Measurements from ENCODE around the gene JCHAIN. TPM values are rescaled to one million over a fixed set of nuclear protein-coding genes. Genes with fewer than 3 reads are reported as not detected.
"Not testable (repeated sequence)": the region's sequence is repeated elsewhere in the genome, so short reads cannot be mapped to it uniquely, and the experiment has no call there.

The JCHAIN gene
- total RNA-seq, 1 donor from 2014 or later = 0.47 TPM

DNA sequence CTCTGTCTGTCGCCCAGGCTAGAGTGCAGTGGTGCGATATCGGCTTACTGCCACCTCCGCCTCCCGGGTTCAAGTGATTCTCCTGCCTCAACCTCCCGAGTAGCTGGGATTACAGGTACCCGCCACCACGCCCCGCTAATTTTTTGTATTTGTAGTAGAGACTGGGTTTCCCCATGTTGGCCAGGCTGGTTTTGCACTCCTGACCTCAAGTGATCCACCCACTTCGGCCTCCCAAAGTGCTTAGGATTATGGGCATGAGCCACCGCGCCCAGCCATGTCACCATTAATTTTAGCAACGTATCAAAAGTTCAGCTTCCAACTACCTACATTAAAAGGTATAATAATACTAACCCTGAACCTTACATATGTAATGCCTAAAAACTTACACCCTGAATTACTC, 21.1 kb upstream of the JCHAIN start:
- peaks cover 33% of the 10 kb centered on the region for H3K4me1 Mint-ChIP-seq
- peak overlapping the region; percentile 98 for H3K27ac Mint-ChIP-seq
- no peaks in the 10 kb centered on the region for H3K9me3 Mint-ChIP-seq
- DNase-seq (ENCODE audit: low spot score in 2 of 2, unreplicated experiment in 2 of 2) = no peak
- H3K4me3 Mint-ChIP-seq = peak overlapping the region; percentile 95
- no peaks in the 10 kb centered on the region for H3K27me3 Mint-ChIP-seq (ENCODE audit: low read depth)
- H3K36me3 Mint-ChIP-seq = peaks cover 5% of the 10 kb centered on the region
- TF ChIP-seq, protein P1, sequence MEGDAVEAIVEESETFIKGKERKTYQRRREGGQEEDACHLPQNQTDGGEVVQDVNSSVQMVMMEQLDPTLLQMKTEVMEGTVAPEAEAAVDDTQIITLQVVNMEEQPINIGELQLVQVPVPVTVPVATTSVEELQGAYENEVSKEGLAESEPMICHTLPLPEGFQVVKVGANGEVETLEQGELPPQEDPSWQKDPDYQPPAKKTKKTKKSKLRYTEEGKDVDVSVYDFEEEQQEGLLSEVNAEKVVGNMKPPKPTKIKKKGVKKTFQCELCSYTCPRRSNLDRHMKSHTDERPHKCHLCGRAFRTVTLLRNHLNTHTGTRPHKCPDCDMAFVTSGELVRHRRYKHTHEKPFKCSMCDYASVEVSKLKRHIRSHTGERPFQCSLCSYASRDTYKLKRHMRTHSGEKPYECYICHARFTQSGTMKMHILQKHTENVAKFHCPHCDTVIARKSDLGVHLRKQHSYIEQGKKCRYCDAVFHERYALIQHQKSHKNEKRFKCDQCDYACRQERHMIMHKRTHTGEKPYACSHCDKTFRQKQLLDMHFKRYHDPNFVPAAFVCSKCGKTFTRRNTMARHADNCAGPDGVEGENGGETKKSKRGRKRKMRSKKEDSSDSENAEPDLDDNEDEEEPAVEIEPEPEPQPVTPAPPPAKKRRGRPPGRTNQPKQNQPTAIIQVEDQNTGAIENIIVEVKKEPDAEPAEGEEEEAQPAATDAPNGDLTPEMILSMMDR (IDR thresholded peaks at IDR 0.05; ENCODE audit: unreplicated experiment) = no peak

DNA sequence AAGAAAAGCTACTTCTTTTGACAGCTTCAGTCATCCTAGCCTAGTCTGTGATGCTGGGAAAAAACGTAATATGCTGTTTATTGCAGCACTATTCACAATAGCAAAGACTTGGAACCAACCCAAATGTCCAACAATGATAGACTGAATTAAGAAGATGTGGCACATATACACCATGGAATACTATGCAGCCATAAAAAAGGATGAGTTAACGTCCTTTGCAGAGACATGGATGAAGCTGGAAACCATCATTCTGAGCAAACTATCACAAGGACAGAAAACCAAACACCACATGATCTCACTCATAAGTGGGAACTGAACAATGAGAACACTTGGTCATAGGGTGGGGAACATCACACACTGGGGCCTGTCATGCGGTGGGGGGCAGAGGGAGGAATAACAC, 15.8 kb upstream of the JCHAIN start:
- H3K27ac Mint-ChIP-seq; H3K9me3 Mint-ChIP-seq; H3K4me3 Mint-ChIP-seq; H3K36me3 Mint-ChIP-seq; H3K4me1 Mint-ChIP-seq; DNase-seq (ENCODE audit: low spot score in 2 of 2, unreplicated experiment in 2 of 2); H3K27me3 Mint-ChIP-seq (ENCODE audit: low read depth): not testable (repeated sequence)

DNA sequence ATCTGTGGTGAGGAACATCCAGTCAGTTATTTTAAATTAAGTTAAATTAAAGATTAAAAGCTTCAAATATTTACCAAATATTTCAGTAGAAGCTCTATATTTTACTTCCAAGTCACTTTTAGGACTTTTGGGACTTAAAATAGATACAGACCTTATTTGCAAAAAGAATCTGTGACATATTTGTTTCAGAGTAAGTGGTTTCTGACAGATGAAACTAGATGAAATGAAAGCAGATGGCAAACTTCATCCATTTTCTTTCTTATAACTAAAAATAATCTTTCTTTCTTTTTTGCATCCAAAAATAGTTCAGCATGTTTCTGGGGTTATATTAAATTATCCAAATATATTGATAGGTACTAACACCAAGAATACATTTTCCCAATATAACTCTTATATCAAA, 15.4 kb upstream of the JCHAIN start:
- no peaks in the 10 kb centered on the region for H3K9me3 Mint-ChIP-seq
- DNase-seq (ENCODE audit: low spot score in 2 of 2, unreplicated experiment in 2 of 2) = no peak
- H3K36me3 Mint-ChIP-seq = no peaks in the 10 kb centered on the region
- peaks cover 8% of the 10 kb centered on the region for H3K4me1 Mint-ChIP-seq
- no peak overlapping the region for H3K4me3 Mint-ChIP-seq
- H3K27ac Mint-ChIP-seq = no peak overlapping the region
- TF ChIP-seq, protein P1 (IDR thresholded peaks at IDR 0.05; ENCODE audit: unreplicated experiment) = no peak
- no peaks in the 10 kb centered on the region for H3K27me3 Mint-ChIP-seq (ENCODE audit: low read depth)

DNA sequence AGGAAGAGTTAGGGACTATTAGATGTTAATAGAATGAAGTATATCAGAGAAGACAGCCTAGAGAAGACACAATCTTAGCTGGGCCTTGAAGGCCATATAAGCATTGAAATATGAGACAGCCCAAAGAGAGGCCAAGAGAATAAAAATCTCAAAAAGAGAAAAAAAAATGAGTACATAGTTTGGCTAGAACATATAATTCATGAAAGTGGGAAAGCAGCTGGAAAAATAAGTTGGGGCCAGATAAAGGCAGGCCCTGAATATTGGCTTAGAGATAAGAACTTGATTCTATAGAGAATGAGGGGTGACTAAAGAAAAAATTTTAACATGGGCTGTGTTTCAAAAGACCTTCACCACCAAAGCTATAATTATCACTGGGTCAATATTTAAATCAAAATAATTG, 14.6 kb upstream of the JCHAIN start:
- no peaks in the 10 kb centered on the region for H3K36me3 Mint-ChIP-seq
- H3K27ac Mint-ChIP-seq = peak overlapping the region; percentile 37
- no peak for DNase-seq (ENCODE audit: low spot score in 2 of 2, unreplicated experiment in 2 of 2)
- H3K27me3 Mint-ChIP-seq (ENCODE audit: low read depth) = no peaks in the 10 kb centered on the region
- TF ChIP-seq, protein P1 (IDR thresholded peaks at IDR 0.05; ENCODE audit: unreplicated experiment) = no peak
- peaks cover 8% of the 10 kb centered on the region for H3K4me1 Mint-ChIP-seq
- no peak overlapping the region for H3K4me3 Mint-ChIP-seq
- H3K9me3 Mint-ChIP-seq = no peaks in the 10 kb centered on the region

GRCh38 chr4:70678383-70678999, 12.2 kb upstream of the JCHAIN start:
- H3K4me1 Mint-ChIP-seq = peaks cover 20% of the 10 kb centered on the region
- TF ChIP-seq, protein P1 (IDR thresholded peaks at IDR 0.05; ENCODE audit: unreplicated experiment) = no peak
- DNase-seq (ENCODE audit: low spot score in 2 of 2, unreplicated experiment in 2 of 2) = no peak
- peak overlapping the region; percentile 5 for H3K27ac Mint-ChIP-seq
- H3K9me3 Mint-ChIP-seq = no peaks in the 10 kb centered on the region
- H3K36me3 Mint-ChIP-seq = no peaks in the 10 kb centered on the region
- H3K4me3 Mint-ChIP-seq = no peak overlapping the region
- peaks cover 5% of the 10 kb centered on the region for H3K27me3 Mint-ChIP-seq (ENCODE audit: low read depth)

DNA sequence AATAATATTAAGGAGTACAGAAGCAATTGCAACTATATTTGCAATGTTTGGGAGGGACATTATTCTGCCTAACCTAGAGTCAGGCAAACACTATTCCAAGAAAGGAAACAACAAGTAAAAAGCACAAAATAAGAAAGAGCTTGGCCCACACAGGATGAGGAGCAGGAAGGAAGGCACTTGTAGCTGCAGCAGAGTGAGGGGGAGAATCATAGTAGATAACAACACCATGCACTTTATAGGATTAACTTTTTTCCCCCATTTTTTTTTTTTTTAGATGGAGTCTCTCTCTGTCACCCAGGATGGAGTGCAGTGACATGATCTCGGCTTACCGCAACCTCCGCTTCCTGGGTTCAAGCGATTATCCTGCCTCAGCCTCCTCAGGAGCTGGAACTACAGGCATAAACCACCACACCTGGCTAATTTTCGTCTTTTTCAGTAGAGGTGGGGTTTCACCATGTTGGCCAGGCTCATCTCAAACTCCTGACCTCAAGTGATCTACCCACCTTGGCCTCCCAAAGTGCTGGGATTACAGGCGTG, 10.3 kb upstream of the JCHAIN start:
- Mint-ChIP-seq H3K27me3 (ENCODE audit: low read depth) (peaks cover 6% of the 10 kb centered on the region), H3K4me3 (no peak overlapping the region), H3K27ac (no peak overlapping the region), H3K36me3 (no peaks in the 10 kb centered on the region), H3K4me1 (peaks cover 21% of the 10 kb centered on the region), H3K9me3 (no peaks in the 10 kb centered on the region)
- TF ChIP-seq, protein P1 (IDR thresholded peaks at IDR 0.05; ENCODE audit: unreplicated experiment) = no peak
- no peak for DNase-seq (ENCODE audit: low spot score in 2 of 2, unreplicated experiment in 2 of 2)

Measured in mesothelial cell of epicardium (in vitro differentiated cells).